Measurements from ENCODE around the gene ATRX.
"Not testable (repeated sequence)": the region's sequence is repeated elsewhere in the genome, so short reads cannot be mapped to it uniquely, and the experiment has no call there.

The ATRX gene

GRCh38 chrX:77740376-77740905 is 45.6 kb downstream of the ATRX start:
- no peak overlapping the region for H3K9ac ChIP-seq
- no peak overlapping the region for H3K27ac ChIP-seq
- TF ChIP-seq Cebpa-rat (IDR thresholded peaks at IDR 0.05): no peak
- H3K27me3 ChIP-seq: peaks cover 28% of the 10 kb centered on the region
- no peaks in the 10 kb centered on the region for H3K36me3 ChIP-seq
- no peak overlapping the region for H3K4me3 ChIP-seq
- H3K4me2 ChIP-seq: no peak overlapping the region
- H3K4me1 ChIP-seq: peaks cover 22% of the 10 kb centered on the region
- H4K20me1 ChIP-seq: peaks cover 97% of the 10 kb centered on the region
- H3K9me3 ChIP-seq: peaks cover 7% of the 10 kb centered on the region

GRCh38 chrX:77733342-77733741 is 52.7 kb downstream of the ATRX start:
- Histone ChIP-seq H3K4me1 (no peaks in the 10 kb centered on the region), H3K27ac (no peak overlapping the region), H3K27me3 (peaks cover 15% of the 10 kb centered on the region), H3K4me2 (no peak overlapping the region), H4K20me1 (peaks cover 97% of the 10 kb centered on the region), H3K4me3 (no peak overlapping the region), H3K9me3 (peaks cover 35% of the 10 kb centered on the region), H3K9ac (no peak overlapping the region), H3K36me3 (no peaks in the 10 kb centered on the region)
- no peak for TF ChIP-seq Cebpa-rat (IDR thresholded peaks at IDR 0.05)

- Histone ChIP-seq H3K9me3 (peaks cover 40% of the 10 kb centered on the region), H3K4me3 (no peak overlapping the region), H3K36me3 (no peaks in the 10 kb centered on the region), H3K4me1 (no peaks in the 10 kb centered on the region), H3K9ac (no peak overlapping the region), H3K4me2 (no peak overlapping the region), H3K27me3 (peaks cover 15% of the 10 kb centered on the region), H3K27ac (no peak overlapping the region), H4K20me1 (peaks cover 90% of the 10 kb centered on the region)
- no peak for TF ChIP-seq Cebpa-rat (IDR thresholded peaks at IDR 0.05)
Observed at GRCh38 chrX:77731821-77732419, 54.1 kb downstream of the ATRX start.

GRCh38 chrX:77726095-77726494 is 59.9 kb downstream of the ATRX start:
- H3K27ac ChIP-seq, H3K4me3 ChIP-seq, H3K4me1 ChIP-seq, H3K27me3 ChIP-seq, H3K9ac ChIP-seq, H3K36me3 ChIP-seq, H3K4me2 ChIP-seq: not testable (repeated sequence)
- Histone ChIP-seq H4K20me1 (peaks cover 49% of the 10 kb centered on the region), H3K9me3 (peaks cover 51% of the 10 kb centered on the region)

- Histone ChIP-seq H4K20me1 (peaks cover 50% of the 10 kb centered on the region), H3K9ac (no peak overlapping the region), H3K27me3 (peaks cover 7% of the 10 kb centered on the region; the same call in 1 of the 2 replicates), H3K4me3 (no peak overlapping the region), H3K4me2 (no peak overlapping the region), H3K36me3 (no peaks in the 10 kb centered on the region), H3K27ac (no peak overlapping the region), H3K4me1 (no peaks in the 10 kb centered on the region), H3K9me3 (peaks cover 50% of the 10 kb centered on the region)
- no peak for TF ChIP-seq Cebpa-rat (IDR thresholded peaks at IDR 0.05)
Observed at GRCh38 chrX:77723681-77724080, 62.3 kb downstream of the ATRX start.

- peaks cover 18% of the 10 kb centered on the region; the same call in 1 of the 2 replicates for H3K36me3 ChIP-seq
- H3K4me2 ChIP-seq: no peak overlapping the region
- no peak for TF ChIP-seq Cebpa-rat (IDR thresholded peaks at IDR 0.05)
- H3K9me3 ChIP-seq: peaks cover 33% of the 10 kb centered on the region
- no peak overlapping the region for H3K4me3 ChIP-seq
- no peaks in the 10 kb centered on the region for H3K4me1 ChIP-seq
- H3K9ac ChIP-seq: no peak overlapping the region
- H3K27ac ChIP-seq: no peak overlapping the region
- peaks cover 78% of the 10 kb centered on the region for H4K20me1 ChIP-seq
- H3K27me3 ChIP-seq: peaks cover 29% of the 10 kb centered on the region; the same call in 1 of the 2 replicates
Observed at GRCh38 chrX:77719388-77719787, 66.6 kb downstream of the ATRX start.

GRCh38 chrX:77704881-77705280 is 81.1 kb downstream of the ATRX start:
- TF ChIP-seq Cebpa-rat (IDR thresholded peaks at IDR 0.05): no peak
- Histone ChIP-seq H3K36me3 (peaks cover 68% of the 10 kb centered on the region), H3K27me3 (peaks cover 40% of the 10 kb centered on the region), H3K4me1 (no peaks in the 10 kb centered on the region), H3K9ac (no peak overlapping the region), H4K20me1 (peaks cover 55% of the 10 kb centered on the region), H3K4me3 (0 out of 2 replicates have a peak overlapping the region, but pooled peaks have one; percentile 14), H3K27ac (no peak overlapping the region), H3K9me3 (peaks cover 63% of the 10 kb centered on the region), H3K4me2 (no peak overlapping the region)

GRCh38 chrX:77698242-77698641 is 87.8 kb downstream of the ATRX start:
- Histone ChIP-seq H3K4me2 (no peak overlapping the region), H3K36me3 (peaks cover 28% of the 10 kb centered on the region)

GRCh38 chrX:77694491-77694890 is 91.5 kb downstream of the ATRX start:
- Histone ChIP-seq H3K27me3 (peaks cover 68% of the 10 kb centered on the region), H3K4me1 (no peaks in the 10 kb centered on the region), H3K4me2 (no peak overlapping the region), H3K36me3 (peaks cover 38% of the 10 kb centered on the region), H3K27ac (no peak overlapping the region), H3K9ac (no peak overlapping the region), H3K4me3 (no peak overlapping the region), H4K20me1 (peaks cover 31% of the 10 kb centered on the region), H3K9me3 (no peaks in the 10 kb centered on the region)
- no peak for TF ChIP-seq Cebpa-rat (IDR thresholded peaks at IDR 0.05)

More at GRCh38 chrX:77698242-77698641, 87.8 kb downstream of the ATRX start:
- Histone ChIP-seq H3K4me3 (no peak overlapping the region), H4K20me1 (peaks cover 58% of the 10 kb centered on the region), H3K4me1 (no peaks in the 10 kb centered on the region), H3K27ac (no peak overlapping the region), H3K27me3 (peaks cover 84% of the 10 kb centered on the region), H3K9ac (no peak overlapping the region), H3K9me3 (peaks cover 6% of the 10 kb centered on the region; the same call in 1 of the 2 replicates)
- no peak for TF ChIP-seq Cebpa-rat (IDR thresholded peaks at IDR 0.05)

- H3K9ac ChIP-seq: no peak overlapping the region
- H3K27ac ChIP-seq: no peak overlapping the region
- TF ChIP-seq Cebpa-rat (IDR thresholded peaks at IDR 0.05): no peak
- no peaks in the 10 kb centered on the region for H3K9me3 ChIP-seq
- H3K27me3 ChIP-seq: peaks cover 67% of the 10 kb centered on the region
- no peaks in the 10 kb centered on the region for H3K4me1 ChIP-seq
- peaks cover 35% of the 10 kb centered on the region for H3K36me3 ChIP-seq
- H3K4me2 ChIP-seq: no peak overlapping the region
- peaks cover 26% of the 10 kb centered on the region; the same call in 1 of the 2 replicates for H4K20me1 ChIP-seq
- no peak overlapping the region for H3K4me3 ChIP-seq
Observed at GRCh38 chrX:77693594-77693993, 92.4 kb downstream of the ATRX start.
